Activated T-cell treated with anti-CD3 and anti-CD28 coated beads for 4 hours (primary cell): Measurements from ENCODE around the gene CABLES1.

Experiments used
- DNase-seq: peaks from one replicate; pipeline ENCODE4 v3.0.0-alpha.2; 2020

Gene CABLES1

GRCh38 chr18:23114171-23114881, 21.0 kb upstream of the CABLES1 start:
- DNase-seq, result no peak

GRCh38 chr18:23114911-23115310, 20.4 kb upstream of the CABLES1 start:
- no peak for DNase-seq

DNA sequence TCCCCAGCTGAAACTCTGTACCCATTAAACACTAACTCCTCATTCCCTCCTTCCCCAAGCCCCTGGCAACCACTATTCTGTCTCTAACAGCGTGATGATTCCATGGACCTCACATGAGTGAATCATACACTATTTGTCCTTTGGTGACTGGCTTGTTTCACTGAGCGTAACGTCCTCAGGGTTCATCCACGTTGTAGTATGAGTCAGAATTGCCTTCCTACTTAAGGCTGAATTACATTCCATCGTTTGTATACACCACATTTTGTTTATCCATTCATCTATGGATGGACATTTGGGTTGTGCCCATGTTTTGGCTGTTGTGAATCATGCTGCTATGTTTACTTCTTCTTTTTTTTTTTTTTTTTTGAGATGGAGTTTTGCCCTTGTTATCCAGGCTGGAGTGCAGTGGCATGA, 19.6 kb upstream of the CABLES1 start:
- DNase-seq, result no peak

DNA sequence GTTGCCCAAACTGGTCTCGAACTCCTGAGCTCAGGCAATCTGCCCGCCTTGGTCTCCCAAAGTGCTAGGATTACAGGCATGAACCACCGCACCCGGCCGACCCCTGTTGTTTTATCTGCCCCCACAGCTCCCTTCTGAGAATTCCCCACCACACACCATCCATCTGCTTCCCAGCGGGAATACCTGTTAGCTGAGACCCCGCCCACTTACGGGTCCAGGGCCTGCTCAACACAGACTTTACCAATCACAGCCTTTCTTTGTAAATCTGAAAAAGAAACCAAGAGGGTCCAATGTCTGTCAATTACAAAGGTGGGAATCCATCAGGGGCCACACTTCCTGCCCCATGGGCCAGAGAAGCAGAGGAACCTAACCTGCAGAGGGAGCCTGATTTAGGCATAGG, 14.2 kb upstream of the CABLES1 start:
- no peak for DNase-seq

DNA sequence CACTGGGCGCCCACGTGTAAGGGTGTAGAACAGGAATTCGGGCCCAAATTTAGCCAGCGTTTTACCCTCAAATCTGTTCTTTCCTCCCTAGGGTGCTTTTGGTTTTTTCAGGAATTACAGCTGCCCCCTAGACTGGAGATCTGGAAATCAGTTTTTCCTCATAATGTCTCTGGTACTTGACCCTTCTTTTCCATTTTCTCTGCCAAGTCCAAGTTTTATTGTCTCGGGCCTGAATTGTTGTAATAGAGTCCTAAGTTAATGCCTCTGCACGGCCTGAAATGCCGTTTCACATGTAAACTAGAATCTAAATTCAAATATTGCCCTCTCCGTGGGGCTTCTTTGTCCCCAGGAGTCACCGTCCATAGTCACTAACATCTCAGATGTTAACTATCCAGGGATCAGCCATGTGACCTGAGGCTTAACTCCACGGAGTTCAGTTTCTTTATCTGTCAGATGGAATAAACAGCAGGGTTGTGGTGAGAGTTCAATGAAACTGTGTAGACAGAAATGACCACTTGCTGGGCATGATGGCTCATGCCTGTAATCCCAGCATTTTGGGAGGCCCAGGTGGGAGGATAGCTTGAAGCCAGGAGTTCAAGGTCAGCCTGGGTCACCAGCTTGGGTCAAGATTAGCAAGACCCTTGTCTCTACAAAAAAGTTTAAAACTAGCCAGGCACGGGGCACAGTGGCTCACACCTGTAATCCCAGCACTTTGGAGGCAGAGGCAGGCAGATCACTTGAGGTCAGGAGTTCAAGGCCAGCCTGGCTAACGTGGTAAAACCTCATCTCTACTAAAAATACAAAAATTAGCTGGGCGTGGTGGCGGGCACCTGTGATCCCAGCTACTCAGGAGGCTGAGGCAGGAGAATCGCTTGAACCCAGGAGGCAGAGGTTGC, 12.7 kb upstream of the CABLES1 start:
- no peak for DNase-seq

DNA sequence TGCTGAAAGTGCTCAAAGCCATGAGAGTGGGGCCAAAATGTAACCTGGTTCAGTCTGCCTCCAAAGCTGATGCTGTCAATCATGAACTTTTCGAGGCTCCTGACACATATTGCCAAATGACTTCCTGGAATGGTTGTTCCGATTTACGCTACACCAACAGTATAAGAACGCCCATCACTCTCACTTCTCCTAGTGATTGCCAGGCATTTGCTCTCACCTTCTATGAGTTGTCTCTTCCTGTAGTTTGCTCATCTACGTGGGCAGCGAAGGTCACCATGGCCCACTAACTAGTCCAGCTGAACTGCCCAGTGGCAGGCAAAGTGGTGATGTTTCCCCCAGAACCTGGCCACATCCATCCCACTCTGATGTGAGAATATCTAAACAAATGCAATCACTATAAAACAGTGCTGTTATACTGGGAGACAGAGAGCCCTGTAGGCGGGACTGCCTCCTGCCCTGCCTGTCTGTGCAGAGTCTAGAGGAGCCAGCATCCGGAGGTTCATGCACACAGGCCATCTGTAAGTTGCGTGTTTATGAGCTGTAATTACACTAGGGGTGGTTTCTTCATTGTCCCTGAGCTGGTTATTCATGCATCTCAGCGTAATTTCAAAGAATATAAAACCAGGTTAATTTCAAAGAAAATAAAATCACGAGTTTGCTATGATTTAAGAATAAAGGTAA, 8.8 kb upstream of the CABLES1 start:
- no peak for DNase-seq

GRCh38 chr18:23127090-23127489, 8.2 kb upstream of the CABLES1 start:
- DNase-seq, result no peak

GRCh38 chr18:23129355-23130002, 5.8 kb upstream of the CABLES1 start:
- DNase-seq, result no peak

DNA sequence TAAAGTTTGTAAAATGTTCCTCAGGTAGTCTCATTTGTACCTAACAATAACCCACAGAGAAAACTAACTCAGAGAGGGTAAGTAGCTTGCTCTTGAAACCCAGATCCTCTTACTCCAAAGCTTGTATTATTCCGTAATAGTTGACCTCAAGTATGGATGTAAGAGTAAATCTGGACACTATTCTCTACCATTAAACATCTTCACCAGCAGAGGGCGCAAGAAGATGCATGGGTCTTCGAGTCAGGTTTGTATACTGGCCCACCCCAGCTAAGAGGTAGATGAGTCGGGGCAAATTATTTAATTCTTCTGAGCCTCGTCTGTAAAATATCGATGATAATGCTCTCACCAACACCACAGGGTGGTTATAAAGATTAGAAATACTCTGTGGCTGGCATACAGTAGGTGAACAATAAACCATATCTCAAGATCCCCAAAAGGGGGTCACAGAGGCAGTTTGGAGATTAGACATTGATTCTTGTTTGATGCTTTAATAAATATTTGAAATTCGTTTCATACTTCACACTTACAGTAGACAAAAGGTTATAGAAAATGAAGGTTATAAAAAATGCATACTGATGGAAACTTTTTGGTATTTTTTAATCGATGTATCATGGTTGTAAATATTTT, 3.5 kb upstream of the CABLES1 start:
- peak; percentile 55 for DNase-seq

DNA sequence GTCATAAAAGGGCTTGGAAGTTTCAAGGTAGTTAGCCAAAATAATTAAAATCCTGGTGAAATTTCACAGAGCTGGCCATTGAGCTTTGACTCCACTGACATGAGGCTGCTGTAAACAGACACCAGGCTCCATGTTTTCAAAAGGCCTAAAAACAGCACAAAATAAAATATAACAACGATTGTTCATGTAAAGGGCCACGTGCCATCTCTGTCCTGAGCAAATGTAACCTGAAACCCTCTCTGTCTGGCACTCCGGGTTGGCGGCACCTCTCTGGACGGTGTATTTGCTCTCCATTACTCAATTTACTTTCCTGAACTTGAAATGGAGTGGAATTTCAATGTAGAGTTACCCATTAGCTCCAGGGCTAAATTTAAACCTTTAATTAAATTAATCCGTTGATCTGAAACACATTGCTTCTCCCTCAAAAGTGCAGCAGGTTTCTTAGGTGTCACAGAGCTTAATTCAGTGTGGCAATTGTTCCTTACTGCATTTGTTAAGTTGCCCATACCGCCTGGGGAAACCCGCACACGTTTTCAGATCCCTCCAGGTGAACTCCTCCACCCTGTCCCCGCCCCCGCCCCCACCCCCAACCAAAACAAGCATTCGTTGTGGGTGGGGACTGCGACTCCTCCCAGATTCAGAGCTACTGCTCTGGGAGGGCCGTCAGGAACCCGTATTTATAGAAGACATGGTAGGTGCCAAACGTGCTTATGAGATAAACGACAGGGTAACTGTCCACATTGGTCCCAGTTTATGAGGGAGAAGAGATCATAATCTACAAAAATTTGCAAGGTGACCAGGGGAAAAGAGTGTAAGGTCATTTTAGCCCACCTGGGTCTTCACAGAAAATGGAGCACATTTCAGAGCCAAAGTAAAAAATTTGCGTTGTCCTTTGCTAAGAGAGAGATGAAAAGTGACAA, 1.2 kb upstream of the CABLES1 start:
- DNase-seq, result peak; percentile 32

DNA sequence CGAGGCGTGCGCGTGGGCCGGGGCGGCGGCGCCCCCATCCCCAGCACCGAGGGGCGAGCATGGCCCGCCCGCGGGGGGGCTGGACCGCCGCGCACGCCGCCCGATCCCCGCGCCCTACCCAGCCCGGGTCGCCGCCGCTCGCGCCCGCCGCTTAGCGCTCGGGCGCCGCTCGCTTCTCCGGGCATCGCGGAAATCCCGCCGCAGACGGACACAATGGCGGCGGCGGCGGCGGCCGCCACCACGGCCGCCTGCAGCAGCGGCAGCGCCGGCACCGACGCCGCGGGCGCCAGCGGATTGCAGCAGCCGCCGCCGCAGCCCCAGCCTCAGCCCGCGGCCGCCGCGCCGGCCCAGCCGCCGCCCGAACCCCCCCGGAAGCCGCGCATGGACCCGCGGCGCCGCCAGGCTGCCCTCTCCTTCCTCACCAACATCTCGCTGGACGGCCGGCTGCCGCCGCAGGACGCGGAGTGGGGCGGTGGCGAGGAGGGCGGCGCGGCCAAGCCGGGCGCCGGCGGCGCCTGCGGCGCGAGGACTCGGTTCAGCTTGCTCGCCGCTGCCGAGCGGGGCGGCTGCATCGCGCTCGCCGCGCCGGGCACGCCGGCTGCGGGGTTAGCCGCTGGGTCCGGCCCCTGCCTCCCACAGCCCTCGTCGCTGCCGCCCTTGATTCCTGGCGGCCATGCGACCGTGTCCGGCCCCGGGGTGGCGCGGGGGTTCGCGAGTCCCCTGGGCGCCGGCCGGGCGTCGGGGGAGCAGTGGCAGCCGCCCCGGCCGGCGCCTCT, 453 bp downstream of the CABLES1 start:
- DNase-seq, result no peak

DNA sequence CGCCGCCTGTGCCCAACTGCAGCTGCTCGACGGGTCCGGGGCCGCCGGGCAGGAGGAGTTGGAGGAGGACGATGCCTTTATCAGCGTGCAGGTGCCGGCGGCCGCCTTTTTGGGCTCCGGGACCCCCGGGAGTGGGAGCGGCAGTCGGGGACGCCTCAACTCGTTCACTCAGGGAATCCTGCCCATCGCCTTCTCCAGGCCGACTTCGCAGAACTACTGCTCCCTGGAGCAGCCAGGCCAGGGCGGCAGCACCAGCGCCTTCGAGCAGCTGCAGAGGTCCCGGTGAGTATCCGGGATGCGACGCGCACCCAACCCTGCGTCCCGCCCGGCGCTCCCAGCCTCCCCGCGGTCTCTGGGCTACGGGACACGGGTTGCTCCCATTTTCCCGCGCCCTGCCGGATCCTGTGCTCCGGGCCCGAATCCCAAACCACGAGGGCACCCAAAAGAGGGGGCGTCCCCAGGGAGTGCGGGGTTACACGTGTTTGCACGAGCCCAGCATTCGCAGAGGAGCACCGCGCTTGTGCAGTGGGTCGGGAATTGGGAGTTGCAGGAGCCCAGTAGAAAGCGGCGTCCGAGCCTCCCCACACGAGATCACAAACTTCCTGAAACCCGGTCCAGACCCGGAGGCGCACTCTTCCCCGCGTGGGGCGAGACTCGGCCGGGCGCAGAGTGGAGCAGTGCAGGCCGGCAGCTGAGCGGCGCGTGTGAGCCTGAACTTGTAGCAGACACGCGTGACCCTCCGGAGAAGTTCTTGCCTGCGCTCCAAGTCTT, 1.2 kb downstream of the CABLES1 start:
- no peak for DNase-seq

DNA sequence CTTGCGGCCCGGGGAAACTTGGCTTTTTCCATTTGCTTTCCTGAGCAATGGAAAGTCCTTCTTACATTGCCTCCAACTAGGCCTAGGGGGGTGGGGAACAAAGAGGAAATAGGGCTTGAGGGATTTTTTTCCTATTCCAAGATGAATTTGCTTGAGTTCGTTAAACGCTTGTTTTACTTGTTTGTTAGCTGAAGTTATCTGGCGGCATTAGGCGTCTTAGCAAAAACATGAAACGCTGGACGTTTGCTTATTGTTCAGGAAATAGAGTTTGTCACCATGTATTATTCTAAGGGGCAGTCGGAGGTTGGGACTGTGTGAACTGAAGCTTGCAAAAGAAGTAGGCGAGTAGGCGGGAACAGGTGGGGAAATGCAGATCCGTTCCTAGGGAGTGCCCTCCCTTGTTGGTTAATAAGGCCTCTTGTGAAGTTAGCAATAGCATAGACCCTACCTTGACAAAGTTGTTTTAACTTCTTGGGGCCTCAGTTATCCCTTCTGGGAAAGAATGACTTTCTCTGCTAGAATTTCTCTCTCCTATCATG, 1.9 kb downstream of the CABLES1 start:
- DNase-seq, result no peak

GRCh38 chr18:23137788-23138216, 2.5 kb downstream of the CABLES1 start:
- DNase-seq, result no peak

DNA sequence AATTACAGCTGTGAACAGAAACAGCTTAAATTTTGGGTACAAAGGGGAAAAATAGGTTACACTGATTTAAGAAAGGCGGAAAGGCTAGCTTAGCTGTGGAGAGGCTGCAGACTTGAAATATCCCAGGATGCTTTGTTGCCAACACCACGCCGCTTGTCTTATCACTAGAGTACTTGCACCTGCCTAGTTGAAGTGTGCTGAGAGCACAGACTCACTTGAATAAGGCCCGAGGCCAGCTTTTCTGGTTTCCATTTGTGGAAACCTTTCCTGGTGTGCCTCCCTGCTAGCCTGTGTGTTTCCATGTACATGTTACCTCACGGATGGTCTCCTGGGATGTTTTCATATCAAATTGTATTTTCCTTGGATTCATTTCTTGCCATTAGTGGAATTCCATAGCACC, 3.2 kb downstream of the CABLES1 start:
- DNase-seq, result no peak

GRCh38 chr18:23141104-23141999, 6.1 kb downstream of the CABLES1 start:
- no peak for DNase-seq

DNA sequence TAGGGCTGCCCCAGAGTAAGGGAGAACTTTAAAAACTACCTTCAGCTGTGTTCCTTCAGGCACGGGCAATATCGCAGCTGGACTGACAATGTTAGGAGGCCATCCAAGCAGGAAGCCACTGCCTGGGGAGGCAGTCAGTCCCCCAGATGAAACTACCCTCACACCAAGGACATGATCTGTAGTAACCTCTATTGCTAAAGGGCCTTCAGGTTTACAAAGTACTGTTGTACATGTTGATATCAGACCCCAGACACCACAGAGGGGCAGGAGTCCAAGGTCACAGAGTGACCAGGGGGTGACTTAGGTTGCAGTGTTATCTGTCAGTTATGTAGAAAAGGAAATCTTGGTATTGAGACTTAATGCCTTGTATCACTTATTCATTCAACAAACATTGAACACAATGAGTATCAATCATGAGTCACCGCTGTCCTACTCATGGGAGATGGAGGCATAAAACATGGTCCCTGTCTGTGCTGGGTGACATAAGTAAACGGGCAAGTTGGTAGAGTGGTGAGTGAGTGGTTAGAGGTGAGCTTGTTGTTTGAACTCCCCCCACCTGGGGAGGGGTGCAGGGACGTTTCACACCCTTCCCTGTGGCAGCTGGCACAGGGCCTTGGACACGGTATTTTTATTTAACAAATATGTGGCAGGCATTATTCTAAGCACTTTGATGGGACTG, 7.1 kb downstream of the CABLES1 start:
- DNase-seq, result no peak
